ENCODE data around the gene DENND5B.
A peak's percentile ranks its signal among the peaks of the same experiment; 100 is the strongest.
"Not testable (repeated sequence)": the region's sequence is repeated elsewhere in the genome, so short reads cannot be mapped to it uniquely, and the experiment has no call there.

DENND5B gene

GRCh38 chr12:31562594-31563328, 28.2 kb downstream of the DENND5B start:
- DNase-seq (ENCODE audit: insufficient read length, low spot score) (no peak), FAIRE-seq (peak; percentile 84)

GRCh38 chr12:31560516-31560915, 30.4 kb downstream of the DENND5B start:
- DNase-seq (ENCODE audit: insufficient read length, low spot score) (no peak), FAIRE-seq (no peak)

- FAIRE-seq (no peak), DNase-seq (ENCODE audit: insufficient read length, low spot score) (no peak)
These were observed 32.4 kb downstream of the DENND5B start for GRCh38 chr12:31558521-31558920.

GRCh38 chr12:31557707-31558106, 33.2 kb downstream of the DENND5B start:
- DNase-seq (ENCODE audit: insufficient read length, low spot score) (no peak), FAIRE-seq (no peak)

- not testable (repeated sequence) for FAIRE-seq; DNase-seq (ENCODE audit: insufficient read length, low spot score)
These were observed 35.5 kb downstream of the DENND5B start for GRCh38 chr12:31555466-31555865.

- DNase-seq (ENCODE audit: insufficient read length, low spot score); FAIRE-seq: not testable (repeated sequence)
These were observed 40.3 kb downstream of the DENND5B start for GRCh38 chr12:31550590-31550989.

- DNase-seq (ENCODE audit: insufficient read length, low spot score), result no peak
- FAIRE-seq, result no peak
These were observed 54.3 kb downstream of the DENND5B start for GRCh38 chr12:31536672-31537071.

- FAIRE-seq, result no peak
- no peak for DNase-seq (ENCODE audit: insufficient read length, low spot score)
These were observed 57.5 kb downstream of the DENND5B start for GRCh38 chr12:31533470-31533869.

GRCh38 chr12:31531893-31532292, 59.0 kb downstream of the DENND5B start:
- DNase-seq (ENCODE audit: insufficient read length, low spot score) (no peak), FAIRE-seq (no peak)

GRCh38 chr12:31528095-31528494, 62.8 kb downstream of the DENND5B start:
- DNase-seq (ENCODE audit: insufficient read length, low spot score), result no peak
- FAIRE-seq, result no peak

- FAIRE-seq, result no peak
- DNase-seq (ENCODE audit: insufficient read length, low spot score), result no peak
These were observed 63.9 kb downstream of the DENND5B start for GRCh38 chr12:31527083-31527482.

GRCh38 chr12:31526158-31526546, 64.8 kb downstream of the DENND5B start:
- no peak for DNase-seq (ENCODE audit: insufficient read length, low spot score)
- no peak for FAIRE-seq

- FAIRE-seq, result no peak
- no peak for DNase-seq (ENCODE audit: insufficient read length, low spot score)
These were observed 65.3 kb downstream of the DENND5B start for GRCh38 chr12:31525496-31526157.

- FAIRE-seq, result peak; percentile 96
These were observed 66.0 kb downstream of the DENND5B start for GRCh38 chr12:31524791-31525495.

GRCh38 chr12:31523306-31523705, 67.6 kb downstream of the DENND5B start:
- DNase-seq (ENCODE audit: insufficient read length, low spot score), result no peak
- FAIRE-seq, result no peak

More at GRCh38 chr12:31524791-31525495, 66.0 kb downstream of the DENND5B start:
- DNase-seq (ENCODE audit: insufficient read length, low spot score), result no peak

GRCh38 chr12:31522607-31523006, 68.3 kb downstream of the DENND5B start:
- DNase-seq (ENCODE audit: insufficient read length, low spot score), result no peak
- FAIRE-seq, result no peak

- no peak for DNase-seq (ENCODE audit: insufficient read length, low spot score)
These were observed 69.0 kb downstream of the DENND5B start for GRCh38 chr12:31521964-31522363.

GRCh38 chr12:31519511-31519910, 71.4 kb downstream of the DENND5B start:
- FAIRE-seq (no peak), DNase-seq (ENCODE audit: insufficient read length, low spot score) (no peak)

More at GRCh38 chr12:31521964-31522363, 69.0 kb downstream of the DENND5B start:
- FAIRE-seq, result no peak

GRCh38 chr12:31518680-31519227, 72.2 kb downstream of the DENND5B start:
- DNase-seq (ENCODE audit: insufficient read length, low spot score), result no peak
- peak; percentile 60 for FAIRE-seq

GRCh38 chr12:31517994-31518393, 72.9 kb downstream of the DENND5B start:
- FAIRE-seq, result no peak

GRCh38 chr12:31516702-31517101, 74.2 kb downstream of the DENND5B start:
- FAIRE-seq, result no peak
- DNase-seq (ENCODE audit: insufficient read length, low spot score), result no peak

More at GRCh38 chr12:31517994-31518393, 72.9 kb downstream of the DENND5B start:
- DNase-seq (ENCODE audit: insufficient read length, low spot score), result no peak

All from GM19239 (cell line).